H1 (cell line): ENCODE measurements around the gene ITPK1. TPM values are rescaled to one million over a fixed set of nuclear protein-coding genes. Genes with fewer than 3 reads are reported as not detected.

Experiments used
- CTCF ChIA-PET: fragments of 300-600 bp; sonication (Branson Sonifier 250); formaldehyde crosslinking; loops from one replicate; lab custom pipeline; 2021; ENCODE audit not compliant: partially characterized antibody; lab: Charles Lee
- POLR2A ChIA-PET: fragments of 300-600 bp; sonication (Branson Sonifier 250); formaldehyde crosslinking; loops from one replicate; lab custom pipeline; 2021; ENCODE audit warnings: inconsistent platforms; ENCODE audit not compliant: partially characterized antibody; lab: Charles Lee
- DNase-seq, 2 experiments: peaks; one replicate each; pipeline versions ENCODE4 v3.0.0 to v3.0.0-alpha.2; 2010 to 2022; ENCODE audit warnings: low spot score in 2 of 2, low read depth in 1 of 2, mixed read lengths in 1 of 2
- FAIRE-seq: peaks from 2 replicates; lab custom pipeline; 2011; peaks lifted over from hg19 to GRCh38; lab: Jason Lieb, UNC
- H2AFZ ChIP-seq: 2 replicates; pipeline ENCODE4 v1.8.1; 2012; ENCODE audit warnings: low read length, inconsistent platforms
- H2AK5ac ChIP-seq: 2 replicates; pipeline ENCODE4 v1.6.1; 2013; ENCODE audit warnings: low read depth, low read length
- H2BK120ac ChIP-seq: replicated peaks from 2 replicates; pipeline ENCODE3; 2013; ENCODE audit warnings: low read depth, low read length, inconsistent platforms
- H2BK12ac ChIP-seq: 2 replicates; pipeline ENCODE4 v1.6.1; 2013; ENCODE audit warnings: low read depth, low read length
- H2BK15ac ChIP-seq: 2 replicates; pipeline ENCODE4 v1.6.1; 2013; ENCODE audit warnings: low read length
- H2BK20ac ChIP-seq: 2 replicates; pipeline ENCODE4 v1.6.1; 2013; ENCODE audit warnings: low read length
- H2BK5ac ChIP-seq: 2 replicates; pipeline ENCODE4 v1.6.1; 2013; ENCODE audit warnings: low read depth, low read length
- H3K14ac ChIP-seq: 2 replicates; pipeline ENCODE4 v1.6.1; 2013; ENCODE audit warnings: inconsistent platforms; ENCODE audit not compliant: insufficient read length
- H3K18ac ChIP-seq: 2 replicates; pipeline ENCODE4 v1.6.1; 2013; ENCODE audit warnings: low read length; ENCODE audit errors: extremely low read depth
- H3K23ac ChIP-seq: 2 replicates; pipeline ENCODE4 v1.6.1; 2013; ENCODE audit warnings: inconsistent platforms; ENCODE audit not compliant: insufficient read length
- H3K23me2 ChIP-seq: 2 replicates; pipeline ENCODE4 v1.6.1; 2013; ENCODE audit warnings: low read depth, low read length
- H3K27ac ChIP-seq: 2 replicates; pipeline ENCODE4 v1.6.1; 2011; ENCODE audit warnings: low read depth, low read length, inconsistent platforms
- H3K27me3 ChIP-seq, 4 experiments: replicated peaks in 1 of 4; 1 replicate in 1 of 4; 2 replicates in 3 of 4; pipeline versions ENCODE4 v1.6.1 to v1.8.1; 2011 to 2013; ENCODE audit warnings: low read length in 3 of 4, mild to moderate bottlenecking in 3 of 4, inconsistent platforms in 2 of 4, mixed read lengths in 2 of 4, moderate library complexity in 1 of 4; ENCODE audit not compliant: control insufficient read depth in 3 of 4, insufficient read depth in 3 of 4; ENCODE audit errors: extremely low read depth in 1 of 4
- H3K36me3 ChIP-seq, 4 experiments: 2 replicates each; pipeline versions ENCODE4 v1.6.1 to v1.8.1; 2011 to 2013; ENCODE audit warnings: mild to moderate bottlenecking in 4 of 4, low read length in 3 of 4, moderate library complexity in 2 of 4, control low read depth in 1 of 4, inconsistent platforms in 1 of 4; ENCODE audit not compliant: insufficient read depth in 4 of 4, control insufficient read depth in 2 of 4
- H3K4ac ChIP-seq: replicated peaks from 2 replicates; pipeline ENCODE3; 2013; ENCODE audit warnings: low read length, low read depth, mixed read lengths, inconsistent platforms; ENCODE audit not compliant: insufficient read length
- H3K4me1 ChIP-seq, 4 experiments: replicated peaks in 1 of 4; 1 replicate in 1 of 4; 2 replicates in 3 of 4; pipeline versions ENCODE4 v1.6.1 to v1.8.1; 2011 to 2013; ENCODE audit warnings: low read length in 3 of 4, inconsistent platforms in 2 of 4, mixed read lengths in 1 of 4; ENCODE audit not compliant: insufficient read depth in 4 of 4, control insufficient read depth in 3 of 4
- H3K4me2 ChIP-seq, 2 experiments: 2 replicates each; pipeline versions ENCODE4 v1.6.1 to v1.8.1; 2011 to 2013; ENCODE audit warnings: low read depth in 2 of 2, low read length in 2 of 2, control low read depth in 1 of 2, inconsistent platforms in 1 of 2, mild to moderate bottlenecking in 1 of 2; ENCODE audit not compliant: insufficient read depth in 1 of 2
- H3K4me3 ChIP-seq, 4 experiments: fragments of 200-600, 300-600 bp in 1 of 4; sonication (generic), shearing (Covaris generic), sonication (Bioruptor Twin) in 1 of 4; 2 replicates each; pipeline versions ENCODE4 v1.5.1 to v1.8.1; 2011 to 2016; ENCODE audit warnings: low read length in 4 of 4, low read depth in 3 of 4, control low read depth in 2 of 4, inconsistent platforms in 2 of 4, mild to moderate bottlenecking in 2 of 4, mixed read lengths in 1 of 4, moderate library complexity in 1 of 4; ENCODE audit not compliant: insufficient read depth in 2 of 4; ENCODE audit errors: extremely low read depth in 1 of 4
- H3K56ac ChIP-seq: replicated peaks from 2 replicates; pipeline ENCODE3; 2013; ENCODE audit warnings: low read depth, mild to moderate bottlenecking, mixed read lengths, low read length, inconsistent platforms; ENCODE audit not compliant: insufficient read length
- H3K79me1 ChIP-seq: 2 replicates; pipeline ENCODE4 v1.6.1; 2013; ENCODE audit warnings: low read depth, low read length, control low read depth
- H3K79me2 ChIP-seq, 2 experiments: 2 replicates each; pipeline versions ENCODE4 v1.6.1 to v1.8.1; 2012 to 2013; ENCODE audit warnings: low read length in 2 of 2, mild to moderate bottlenecking in 2 of 2, inconsistent platforms in 1 of 2; ENCODE audit not compliant: insufficient read depth in 2 of 2, control insufficient read depth in 1 of 2
- H3K9ac ChIP-seq, 4 experiments: replicated peaks in 1 of 4; 1 replicate in 1 of 4; 2 replicates in 3 of 4; pipeline versions ENCODE4 v1.6.1 to v1.8.1; 2011 to 2013; ENCODE audit warnings: low read depth in 3 of 4, low read length in 3 of 4, control low read depth in 2 of 4, mild to moderate bottlenecking in 2 of 4, moderate library complexity in 2 of 4, inconsistent platforms in 1 of 4; ENCODE audit errors: extremely low read depth in 1 of 4
- H3K9me3 ChIP-seq, 2 experiments: 2 replicates each; pipeline versions ENCODE4 v1.6.1 to v1.8.1; 2012 to 2013; ENCODE audit warnings: mild to moderate bottlenecking in 2 of 2, moderate library complexity in 2 of 2, control low read depth in 1 of 2, inconsistent platforms in 1 of 2, low read depth in 1 of 2, low read length in 1 of 2, mixed read lengths in 1 of 2; ENCODE audit not compliant: insufficient read depth in 2 of 2
- H4K20me1 ChIP-seq, 2 experiments: replicated peaks in 1 of 2; 2 replicates each; pipeline versions ENCODE3 to v1.8.1; 2011 to 2013; ENCODE audit warnings: inconsistent platforms in 2 of 2, low read length in 2 of 2, mild to moderate bottlenecking in 1 of 2; ENCODE audit not compliant: insufficient read depth in 2 of 2, control insufficient read depth in 1 of 2
- H4K5ac ChIP-seq: 2 replicates; pipeline ENCODE4 v1.6.1; 2013; ENCODE audit warnings: low read length, low read depth, mixed read lengths, inconsistent platforms; ENCODE audit not compliant: insufficient read length
- H4K8ac ChIP-seq: 2 replicates; pipeline ENCODE4 v1.8.0; 2013; ENCODE audit warnings: mild to moderate bottlenecking, moderate library complexity, low read length, inconsistent platforms; ENCODE audit not compliant: insufficient read depth; ENCODE audit errors: extremely low read depth
- H4K91ac ChIP-seq: replicated peaks from 2 replicates; pipeline ENCODE3; 2013; ENCODE audit warnings: low read length, mixed read lengths, inconsistent platforms; ENCODE audit not compliant: insufficient read length
- BCL11A ChIP-seq, 2 experiments: IDR thresholded peaks; one replicate each; pipeline ENCODE4 v1.6.1; 2011; ENCODE audit warnings: low read depth in 2 of 2, low read length in 2 of 2, mild to moderate bottlenecking in 2 of 2
- CBX8 ChIP-seq: fragments of 300-800, 300-1000 bp; sonication (generic); IDR thresholded peaks from 2 replicates; pipeline ENCODE4 v1.7.1; 2016; ENCODE audit warnings: low read depth, low read length, borderline replicate concordance
- CTBP2 ChIP-seq: IDR thresholded peaks from 2 replicates; pipeline ENCODE4 v1.7.0; 2011; ENCODE audit warnings: borderline replicate concordance, mild to moderate bottlenecking, moderate library complexity, mixed read lengths, low read length; ENCODE audit not compliant: insufficient read depth, insufficient read length
- KDM5A ChIP-seq: fragments of 200-600 bp; IDR thresholded peaks from 2 replicates; pipeline ENCODE4 v1.7.1; 2012; ENCODE audit warnings: mild to moderate bottlenecking, low read length, inconsistent platforms, mixed read lengths
- MAFK ChIP-seq: IDR thresholded peaks from 2 replicates; pipeline ENCODE4 v1.6.1; 2012; ENCODE audit warnings: low read depth, mild to moderate bottlenecking, improper control_type of control experiment, low read length
- NANOG ChIP-seq: IDR thresholded peaks from 2 replicates; pipeline ENCODE4 v1.6.1; 2011; ENCODE audit warnings: low read length, low read depth, mild to moderate bottlenecking, inconsistent platforms; ENCODE audit not compliant: insufficient read depth, poor library complexity, severe bottlenecking
- NRF1 ChIP-seq: IDR thresholded peaks from 2 replicates; pipeline ENCODE4 v1.6.1; 2011; ENCODE audit warnings: mild to moderate bottlenecking, low read depth, low read length, improper control_type of control experiment
- RBBP5 ChIP-seq: IDR thresholded peaks from 2 replicates; pipeline ENCODE4 v1.7.1; 2012; ENCODE audit warnings: low read depth, mild to moderate bottlenecking, inconsistent platforms, low read length, moderate library complexity, borderline replicate concordance
- WGBS, 2 experiments: shearing (Covaris generic) in 1 of 2; methylation state at CpG; one replicate each; pipeline versions ENCODE4 v1.1.6 to v1.1.7; 2013 to 2015; ENCODE audit warnings: low lambda C conversion rate in 2 of 2, mixed read lengths in 2 of 2, inconsistent platforms in 1 of 2, low coverage in 1 of 2, missing lambda C conversion rate in 1 of 2; ENCODE audit not compliant: insufficient replicate concordance in 2 of 2, insufficient coverage in 1 of 2, insufficient read length in 1 of 2; ENCODE audit errors: extremely low coverage in 1 of 2, missing lambda C conversion rate in 1 of 2; 5-methylcytosine and 5-hydroxymethylcytosine counted together
- polyA plus RNA-seq, 7 experiments: library from polyadenylated mRNA; depleted of rRNA in 3 of 7; stranded (reverse) in 5 of 7; unstranded in 2 of 7; fragments of >200 nt in 5 of 7; fragments of 200-250 nt in 2 of 7; gene quantifications; 1 replicate in 5 of 7; 2 replicates in 1 of 7; 4 replicates in 1 of 7; pipeline versions ENCODE4 v1.2.1 to v1.2.3, GENCODE V29; 2011 to 2013; ENCODE audit warnings: missing spikeins in 2 of 7, mixed read lengths in 2 of 7
- total RNA-seq: library from RNA; stranded (reverse); fragmentation: NEBNext Ultra II Directional; extraction: Animal tissue kit (Norgen Biotek cat#: 25700); gene quantifications from 2 replicates; pipeline ENCODE4 v1.2.1, GENCODE V29; 2021
- TF ChIP-seq, protein P1 (sequence below): IDR thresholded peaks from 2 replicates; pipeline ENCODE4 v1.6.1; 2012; ENCODE audit warnings: inconsistent platforms

ITPK1 gene
- total and polyA plus RNA-seq, 2 of the 8 experiments (the other 6 are each of a cell fraction or from before 2014, with no cell fraction given) = 108 to 143 TPM

DNA sequence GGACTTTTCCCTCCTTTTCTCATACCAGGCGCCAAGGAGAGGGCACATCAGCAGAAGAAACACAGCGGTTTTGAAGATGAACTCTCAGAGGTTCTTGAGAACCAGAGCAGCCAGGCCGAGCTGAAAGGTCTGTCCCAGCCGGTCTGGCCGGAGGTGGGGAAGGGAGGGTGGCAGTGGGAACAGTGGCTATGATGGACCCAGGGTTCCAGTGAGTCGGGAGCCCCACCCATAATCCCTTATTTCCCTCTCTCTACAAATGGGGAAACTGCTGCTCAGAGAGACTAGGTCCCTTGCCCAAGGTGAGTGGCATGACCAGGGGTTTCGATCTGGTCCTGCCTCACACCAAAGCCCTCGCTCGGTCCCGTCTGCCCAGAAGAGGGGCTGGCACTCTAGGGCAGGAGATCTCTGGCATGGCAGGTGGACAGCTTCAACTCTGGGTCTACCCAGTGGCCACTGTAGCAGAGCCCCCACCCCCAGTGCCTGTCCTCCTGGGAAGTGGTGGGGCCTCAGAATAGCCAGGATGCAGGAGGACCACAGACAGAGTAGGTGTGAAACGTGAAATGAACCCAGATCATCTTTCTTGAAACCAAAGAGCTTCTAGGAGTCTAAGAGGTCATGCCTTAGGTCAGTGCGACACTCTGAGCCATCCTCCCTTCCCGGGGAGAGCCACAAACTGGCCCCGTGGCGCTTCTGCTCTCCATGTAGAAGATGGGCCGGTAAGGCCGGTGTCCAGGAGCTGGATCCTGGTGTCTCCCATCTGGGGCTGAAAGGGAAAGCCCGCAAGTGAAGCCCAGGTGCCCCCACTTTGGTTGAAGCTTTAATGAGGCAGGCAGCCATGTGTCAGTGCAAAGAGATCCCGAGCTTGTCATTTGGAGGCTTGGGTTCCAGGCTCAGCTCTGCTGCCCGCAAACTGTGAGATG is 185.8 kb downstream of the ITPK1 start:
- Histone ChIP-seq H3K36me3 (no peaks in the 10 kb centered on the region), H3K79me1 (no peaks in the 10 kb centered on the region), H2BK5ac (no peak overlapping the region), H3K18ac (no peak overlapping the region), H3K9ac (no peak overlapping the region), H2BK120ac (no peak overlapping the region), H2AFZ (no peak overlapping the region), H3K23ac (no peak overlapping the region), H2AK5ac (no peak overlapping the region), H3K27me3 (peaks cover 0 to 1% (median 0%) of the 10 kb centered on the region in 4 experiments; a peak in 2 of 7 replicates), H3K4ac (no peak overlapping the region), H4K20me1 (peaks cover 0 to 5% of the 10 kb centered on the region in 2 experiments), H3K4me2 (no peak overlapping the region), H4K8ac (no peak overlapping the region), H3K4me3 (no peak overlapping the region), H3K14ac (no peak overlapping the region), H3K4me1 (peaks cover 0 to 3% (median 0%) of the 10 kb centered on the region in 4 experiments; a peak in 2 of 7 replicates), H2BK20ac (no peak overlapping the region), H3K9me3 (no peaks in the 10 kb centered on the region), H3K56ac (no peak overlapping the region), H2BK15ac (no peak overlapping the region), H3K79me2 (no peaks in the 10 kb centered on the region), H4K91ac (no peak overlapping the region), H3K27ac (no peak overlapping the region), H2BK12ac (no peak overlapping the region), H4K5ac (no peak overlapping the region), H3K23me2 (no peaks in the 10 kb centered on the region)
- DNase-seq = no peak
- 95% methylated on average over 20 of the region's 20 CpGs; no CpG with 5 or more reads in 1 of the 2 experiments for WGBS, 2 experiments
- FAIRE-seq = no peak
- ChIA-PET POLR2A (interaction anchor here (1.2 kb wide), 1 partner anchor 16 kb away, joined by 3 read pairs; no protein-coding TSS in a partner anchor), CTCF (interaction anchor here (0.9 to 2.6 kb wide), 9 partner anchors 13 to 726 kb away, joined by 3 to 12 read pairs (median 3); no protein-coding TSS in a partner anchor)
- TF ChIP-seq KDM5A (no peak), CBX8 (no peak), NANOG (no peak), RBBP5 (no peak), NRF1 (no peak), MAFK (no peak), CTBP2 (no peak), BCL11A (IDR thresholded peaks at IDR 0.05; ENCODE audit: low read depth in 2 of 2, low read length in 2 of 2) (no peak)
- TF ChIP-seq, protein P1, sequence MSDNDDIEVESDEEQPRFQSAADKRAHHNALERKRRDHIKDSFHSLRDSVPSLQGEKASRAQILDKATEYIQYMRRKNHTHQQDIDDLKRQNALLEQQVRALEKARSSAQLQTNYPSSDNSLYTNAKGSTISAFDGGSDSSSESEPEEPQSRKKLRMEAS = no peak
